ENCODE results near the gene PDZD2. TPM values are rescaled to one million over a fixed set of nuclear protein-coding genes. Genes with fewer than 3 reads are reported as not detected.

Gene PDZD2
- total RNA-seq, 1 donor from 2014 or later: 6.7 TPM

DNA sequence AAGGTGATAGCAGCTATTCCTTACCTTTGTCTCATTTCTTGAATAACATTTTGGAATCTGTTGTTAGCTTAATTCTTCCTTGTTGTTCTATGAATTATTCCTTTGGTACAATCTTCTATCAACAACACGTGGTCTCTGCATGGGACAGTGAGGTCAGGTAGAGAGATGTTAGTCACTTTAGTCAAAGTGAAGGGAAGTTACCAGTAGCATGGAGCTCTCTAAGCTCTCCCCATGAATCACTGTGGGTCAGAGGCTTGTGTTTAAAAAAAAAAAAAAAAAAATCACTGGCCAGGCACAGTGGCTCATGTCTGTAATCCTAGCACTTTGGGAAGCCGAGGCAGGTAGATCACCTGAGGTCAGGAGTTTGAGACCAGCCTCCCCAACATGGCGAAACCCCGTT, 419.2 kb downstream of the PDZD2 start:
- no peak for DNase-seq (ENCODE audit: low read depth)

GRCh38 chr5:32058997-32059396, 420.1 kb downstream of the PDZD2 start:
- TF ChIP-seq CTCF (IDR thresholded peaks at IDR 0.05; ENCODE audit: insufficient read depth, low read length, poor library complexity, severe bottlenecking): no peak
- H3K4me3 ChIP-seq (ENCODE audit: low read depth, low read length): no peak overlapping the region
- H3K27me3 ChIP-seq (ENCODE audit: control insufficient read depth, insufficient read depth, low read length): no peaks in the 10 kb centered on the region
- no peaks in the 10 kb centered on the region for H3K36me3 ChIP-seq (ENCODE audit: control insufficient read depth, insufficient read depth, low read length)
- DNase-seq (ENCODE audit: low read depth): no peak

More for the DNA sequence above, 419.2 kb downstream of the PDZD2 start:
- no peak overlapping the region for H3K4me3 ChIP-seq (ENCODE audit: low read depth, low read length)
- no peaks in the 10 kb centered on the region for H3K36me3 ChIP-seq (ENCODE audit: control insufficient read depth, insufficient read depth, low read length)
- TF ChIP-seq CTCF (IDR thresholded peaks at IDR 0.05; ENCODE audit: insufficient read depth, low read length, poor library complexity, severe bottlenecking): no peak
- H3K27me3 ChIP-seq (ENCODE audit: control insufficient read depth, insufficient read depth, low read length): no peaks in the 10 kb centered on the region

DNA sequence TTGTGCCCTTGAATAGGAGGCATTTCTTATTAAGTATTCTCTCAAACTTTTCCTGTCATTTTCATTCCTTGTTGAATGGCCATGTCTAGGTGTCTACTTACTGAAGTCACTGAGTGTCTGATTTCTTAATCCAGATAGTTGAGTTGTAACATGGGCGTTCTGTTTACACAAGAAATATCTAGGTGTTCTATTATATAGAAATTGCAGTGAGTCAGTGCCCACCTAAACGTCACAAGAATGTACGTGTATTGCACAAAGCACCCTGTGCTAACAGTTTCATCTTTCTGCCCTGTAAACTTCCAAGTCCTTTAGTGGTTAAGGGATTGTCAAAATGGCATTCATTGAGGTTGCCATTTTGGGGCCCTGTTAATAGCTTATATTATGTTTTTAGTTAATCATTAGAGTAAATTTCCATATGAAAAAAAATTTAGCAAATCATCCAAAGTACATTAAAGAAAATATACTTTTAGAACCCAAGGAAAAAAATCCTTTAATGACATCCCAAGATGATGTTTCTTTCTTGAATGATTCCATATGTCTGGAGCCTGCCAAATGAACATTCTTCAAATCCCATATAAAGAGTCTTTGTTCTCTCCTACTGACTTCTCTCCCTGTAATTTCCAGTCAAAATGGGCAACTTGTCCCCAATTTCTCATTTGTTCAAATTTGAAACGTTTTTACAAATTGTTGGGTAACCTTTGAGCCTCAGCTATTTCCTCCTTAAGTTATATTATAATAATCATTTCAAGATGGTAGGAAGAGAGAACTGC, 421.0 kb downstream of the PDZD2 start:
- no peak for DNase-seq (ENCODE audit: low read depth)
- H3K36me3 ChIP-seq (ENCODE audit: control insufficient read depth, insufficient read depth, low read length): no peaks in the 10 kb centered on the region
- no peak overlapping the region for H3K4me3 ChIP-seq (ENCODE audit: low read depth, low read length)
- TF ChIP-seq CTCF (IDR thresholded peaks at IDR 0.05; ENCODE audit: insufficient read depth, low read length, poor library complexity, severe bottlenecking): no peak
- H3K27me3 ChIP-seq (ENCODE audit: control insufficient read depth, insufficient read depth, low read length): no peaks in the 10 kb centered on the region

DNA sequence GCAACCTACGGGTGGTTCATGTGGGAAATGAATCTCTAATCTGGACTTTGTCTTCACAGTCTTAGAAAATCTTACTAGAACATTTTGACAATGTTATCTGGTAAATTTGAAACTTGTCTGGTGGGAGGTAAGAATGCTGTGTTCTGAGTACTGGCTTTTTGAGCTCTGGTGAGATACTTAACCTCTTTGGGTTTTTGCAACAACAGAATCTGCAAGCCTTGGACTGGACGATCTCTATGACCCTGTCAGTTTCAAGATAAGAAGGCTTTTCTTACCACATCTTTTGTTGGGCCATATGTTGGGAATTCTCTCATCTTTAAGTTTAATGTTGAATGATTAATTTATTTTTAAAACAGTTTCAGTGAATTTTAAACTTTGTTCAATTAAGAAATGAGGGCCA, 422.3 kb downstream of the PDZD2 start:
- H3K27me3 ChIP-seq (ENCODE audit: control insufficient read depth, insufficient read depth, low read length): no peaks in the 10 kb centered on the region
- DNase-seq (ENCODE audit: low read depth): no peak
- H3K4me3 ChIP-seq (ENCODE audit: low read depth, low read length): no peak overlapping the region
- H3K36me3 ChIP-seq (ENCODE audit: control insufficient read depth, insufficient read depth, low read length): no peaks in the 10 kb centered on the region
- TF ChIP-seq CTCF (IDR thresholded peaks at IDR 0.05; ENCODE audit: insufficient read depth, low read length, poor library complexity, severe bottlenecking): no peak

- H3K36me3 ChIP-seq (ENCODE audit: control insufficient read depth, insufficient read depth, low read length): no peaks in the 10 kb centered on the region
- no peak for TF ChIP-seq CTCF (IDR thresholded peaks at IDR 0.05; ENCODE audit: insufficient read depth, low read length, poor library complexity, severe bottlenecking)
- H3K27me3 ChIP-seq (ENCODE audit: control insufficient read depth, insufficient read depth, low read length): no peaks in the 10 kb centered on the region
- no peak overlapping the region for H3K4me3 ChIP-seq (ENCODE audit: low read depth, low read length)
- no peak for DNase-seq (ENCODE audit: low read depth)
Measured at GRCh38 chr5:32066448-32066847, 427.5 kb downstream of the PDZD2 start.

Data from kidney epithelial cell (primary cell).